ENCODE results near the gene GLYAT.

DNA sequence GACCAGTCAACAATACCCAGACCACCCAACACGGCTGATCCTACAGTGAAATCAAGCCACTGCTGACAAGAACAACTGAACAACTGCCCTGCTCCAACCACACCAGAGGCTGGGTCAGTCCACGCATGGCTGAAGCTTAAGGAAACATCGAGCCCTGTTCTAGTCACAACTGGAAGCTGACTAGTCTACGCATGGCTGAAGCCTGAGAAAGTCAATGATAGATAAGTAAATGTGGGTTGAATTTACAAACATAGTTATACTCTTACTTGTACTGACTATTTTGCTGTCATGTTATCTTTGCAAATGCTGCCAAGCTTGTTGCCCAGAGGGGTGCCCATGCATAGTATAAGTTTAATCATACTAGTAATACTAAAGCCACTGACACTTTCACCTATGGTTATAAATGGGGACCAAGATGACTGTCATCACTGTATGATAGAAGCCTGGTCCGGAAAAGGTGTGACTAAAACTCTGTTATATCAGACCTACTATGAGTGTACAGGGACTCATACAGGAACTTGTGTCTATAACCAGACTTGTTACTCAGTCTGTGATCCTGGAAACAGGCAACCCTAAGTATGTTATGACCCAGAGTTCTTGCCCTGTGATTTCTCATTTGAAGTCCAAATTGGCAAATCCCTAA, 43.4 kb upstream of the GLYAT start:
- TF ChIP-seq, protein P1, sequence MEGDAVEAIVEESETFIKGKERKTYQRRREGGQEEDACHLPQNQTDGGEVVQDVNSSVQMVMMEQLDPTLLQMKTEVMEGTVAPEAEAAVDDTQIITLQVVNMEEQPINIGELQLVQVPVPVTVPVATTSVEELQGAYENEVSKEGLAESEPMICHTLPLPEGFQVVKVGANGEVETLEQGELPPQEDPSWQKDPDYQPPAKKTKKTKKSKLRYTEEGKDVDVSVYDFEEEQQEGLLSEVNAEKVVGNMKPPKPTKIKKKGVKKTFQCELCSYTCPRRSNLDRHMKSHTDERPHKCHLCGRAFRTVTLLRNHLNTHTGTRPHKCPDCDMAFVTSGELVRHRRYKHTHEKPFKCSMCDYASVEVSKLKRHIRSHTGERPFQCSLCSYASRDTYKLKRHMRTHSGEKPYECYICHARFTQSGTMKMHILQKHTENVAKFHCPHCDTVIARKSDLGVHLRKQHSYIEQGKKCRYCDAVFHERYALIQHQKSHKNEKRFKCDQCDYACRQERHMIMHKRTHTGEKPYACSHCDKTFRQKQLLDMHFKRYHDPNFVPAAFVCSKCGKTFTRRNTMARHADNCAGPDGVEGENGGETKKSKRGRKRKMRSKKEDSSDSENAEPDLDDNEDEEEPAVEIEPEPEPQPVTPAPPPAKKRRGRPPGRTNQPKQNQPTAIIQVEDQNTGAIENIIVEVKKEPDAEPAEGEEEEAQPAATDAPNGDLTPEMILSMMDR (IDR thresholded peaks at IDR 0.05; ENCODE audit: low read depth, low read length, poor library complexity, severe bottlenecking) = no peak
- no peak for TF ChIP-seq EZH2phosphoT487 (IDR thresholded peaks at IDR 0.05; ENCODE audit: borderline replicate concordance, low read length)

Data from DOHH2 (cell line).